IPS-20b (cell line): ENCODE data around the gene MRPS23.

Experiments
- H3K27ac ChIP-seq: one replicate; pipeline ENCODE4 v1.5.1; 2013; ENCODE audit warnings: low read length
- H3K27me3 ChIP-seq: 2 replicates; pipeline ENCODE4 v1.6.1; 2013; ENCODE audit warnings: mild to moderate bottlenecking, low read length, inconsistent platforms; ENCODE audit not compliant: insufficient read depth
- H3K36me3 ChIP-seq: 2 replicates; pipeline ENCODE4 v1.6.1; 2013; ENCODE audit warnings: low read depth, mild to moderate bottlenecking, inconsistent platforms, low read length, moderate library complexity; ENCODE audit not compliant: insufficient read depth
- H3K4me1 ChIP-seq: 2 replicates; pipeline ENCODE4 v1.6.1; 2013; ENCODE audit warnings: mild to moderate bottlenecking, control low read depth, inconsistent platforms, low read length, moderate library complexity; ENCODE audit not compliant: insufficient read depth
- H3K4me3 ChIP-seq: 2 replicates; pipeline ENCODE4 v1.5.1; 2013; ENCODE audit warnings: mild to moderate bottlenecking, low read length, inconsistent platforms
- H3K9ac ChIP-seq: 2 replicates; pipeline ENCODE4 v1.6.1; 2013; ENCODE audit warnings: low read depth, mild to moderate bottlenecking, inconsistent platforms, low read length, moderate library complexity
- H3K9me3 ChIP-seq: 2 replicates; pipeline ENCODE4 v1.6.1; 2013; ENCODE audit warnings: mild to moderate bottlenecking, low read depth, low read length, inconsistent platforms; ENCODE audit not compliant: insufficient read depth

Gene MRPS23

DNA sequence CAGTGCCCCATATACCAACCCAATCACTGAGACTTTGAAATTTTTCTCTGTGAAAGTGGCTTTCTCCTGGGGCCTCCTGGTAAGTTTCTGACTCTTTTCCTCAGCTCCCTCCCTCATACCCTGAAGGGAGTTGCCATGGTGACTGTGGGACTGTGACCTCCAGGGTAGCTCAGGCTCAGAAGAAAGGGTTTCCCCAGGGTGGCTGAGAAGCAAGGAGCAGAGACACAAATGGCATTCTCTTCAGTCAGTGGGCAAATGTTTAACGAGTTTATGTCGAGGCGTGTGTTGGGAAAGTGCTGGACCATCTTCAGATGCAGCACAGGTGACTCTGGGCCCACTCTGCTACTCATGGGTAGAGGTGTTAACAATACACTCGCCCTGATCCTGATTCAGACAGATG lies 46.8 kb downstream of the MRPS23 start:
- peak overlapping the region; percentile 5; the same call in 1 of the 2 replicates for H3K4me3 ChIP-seq
- H3K36me3 ChIP-seq, result no peaks in the 10 kb centered on the region
- H3K27ac ChIP-seq, result no peak overlapping the region
- H3K9ac ChIP-seq, result no peak overlapping the region
- peaks cover 5% of the 10 kb centered on the region; the same call in 1 of the 2 replicates for H3K9me3 ChIP-seq
- H3K4me1 ChIP-seq, result no peaks in the 10 kb centered on the region
- no peaks in the 10 kb centered on the region for H3K27me3 ChIP-seq

DNA sequence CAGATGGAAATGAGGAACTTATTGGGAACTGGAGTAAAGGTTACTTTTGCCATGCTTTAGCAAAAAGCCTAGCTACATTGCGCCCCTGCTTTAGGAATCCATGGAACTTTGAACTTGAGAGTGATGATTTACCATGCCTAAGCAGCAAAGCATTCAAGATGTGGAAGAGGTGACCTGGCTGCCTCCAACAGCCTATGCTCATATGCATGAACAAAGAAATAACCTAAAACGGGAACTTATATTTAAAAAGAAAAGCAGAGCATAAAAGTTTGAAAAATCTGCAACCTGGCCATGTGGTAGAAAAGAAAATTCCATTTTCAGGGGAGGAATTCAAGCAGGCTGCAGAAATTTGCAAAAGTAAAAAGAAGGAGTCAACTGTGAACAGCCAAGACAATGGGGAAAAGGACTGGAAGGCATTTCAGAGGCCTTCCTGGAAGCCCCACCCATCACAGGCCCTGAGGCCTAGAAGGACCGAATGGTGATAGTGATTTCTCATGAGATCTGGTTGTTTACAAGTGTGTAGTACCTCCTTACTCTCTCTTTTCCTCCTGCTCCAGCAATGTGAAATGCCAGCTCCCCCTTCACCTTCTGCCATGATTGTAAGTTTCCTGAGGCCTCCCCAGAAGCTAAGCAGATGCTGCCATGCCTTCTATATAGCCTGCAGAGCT lies 48.7 kb downstream of the MRPS23 start:
- Histone ChIP-seq H3K27me3 (no peaks in the 10 kb centered on the region), H3K27ac (no peak overlapping the region), H3K36me3 (no peaks in the 10 kb centered on the region), H3K4me3 (no peak overlapping the region), H3K4me1 (no peaks in the 10 kb centered on the region), H3K9me3 (peaks cover 5% of the 10 kb centered on the region; the same call in 1 of the 2 replicates), H3K9ac (no peak overlapping the region)

DNA sequence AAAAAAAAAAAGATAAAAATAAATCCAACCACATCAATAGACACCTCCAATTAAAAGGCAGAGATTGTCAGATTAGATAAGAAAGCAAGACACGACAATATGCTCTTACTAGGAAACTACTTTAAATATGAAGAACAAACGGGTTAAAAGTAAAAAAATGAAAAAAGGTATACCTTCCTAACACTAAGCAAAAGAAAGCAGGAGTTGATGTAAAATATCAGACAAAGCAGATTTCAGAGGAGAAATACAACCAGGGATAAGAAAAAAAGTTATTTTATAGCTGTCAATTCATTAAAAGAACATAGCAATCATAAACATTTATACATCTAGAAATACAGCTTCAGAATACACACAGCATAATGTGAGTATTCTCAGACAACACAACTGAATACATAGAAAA lies 55.0 kb downstream of the MRPS23 start:
- H3K9ac ChIP-seq, result no peak overlapping the region
- H3K36me3 ChIP-seq, result no peaks in the 10 kb centered on the region
- H3K4me1 ChIP-seq, result no peaks in the 10 kb centered on the region
- no peak overlapping the region for H3K4me3 ChIP-seq
- no peaks in the 10 kb centered on the region for H3K9me3 ChIP-seq
- no peak overlapping the region for H3K27ac ChIP-seq
- 0 out of 2 replicates have a peak, but pooled peaks cover 1% of the 10 kb centered on the region for H3K27me3 ChIP-seq

DNA sequence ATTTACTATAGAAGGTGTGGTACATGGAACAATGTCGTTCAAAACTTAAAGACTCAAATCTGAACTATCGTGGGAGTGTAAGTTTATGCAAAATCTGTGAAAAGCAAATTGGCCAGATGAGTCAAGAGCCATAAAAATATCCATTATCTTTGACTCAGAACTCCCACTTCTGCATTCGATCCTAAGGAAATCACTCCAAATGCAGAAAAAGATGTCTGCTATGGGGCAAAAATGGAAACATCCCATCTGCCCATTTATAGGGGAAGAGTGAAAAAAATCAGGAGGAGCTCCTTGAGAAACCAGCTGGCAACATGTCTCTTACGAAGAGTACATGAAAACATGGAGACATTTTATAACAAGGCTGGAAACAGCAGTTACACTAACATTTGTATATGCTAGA lies 61.1 kb downstream of the MRPS23 start:
- H3K27ac ChIP-seq, result no peak overlapping the region
- H3K9ac ChIP-seq, result no peak overlapping the region
- H3K27me3 ChIP-seq, result peaks cover 22% of the 10 kb centered on the region
- H3K36me3 ChIP-seq, result no peaks in the 10 kb centered on the region
- peaks cover 2% of the 10 kb centered on the region; the same call in 1 of the 2 replicates for H3K4me1 ChIP-seq
- H3K9me3 ChIP-seq, result no peaks in the 10 kb centered on the region
- no peak overlapping the region for H3K4me3 ChIP-seq

DNA sequence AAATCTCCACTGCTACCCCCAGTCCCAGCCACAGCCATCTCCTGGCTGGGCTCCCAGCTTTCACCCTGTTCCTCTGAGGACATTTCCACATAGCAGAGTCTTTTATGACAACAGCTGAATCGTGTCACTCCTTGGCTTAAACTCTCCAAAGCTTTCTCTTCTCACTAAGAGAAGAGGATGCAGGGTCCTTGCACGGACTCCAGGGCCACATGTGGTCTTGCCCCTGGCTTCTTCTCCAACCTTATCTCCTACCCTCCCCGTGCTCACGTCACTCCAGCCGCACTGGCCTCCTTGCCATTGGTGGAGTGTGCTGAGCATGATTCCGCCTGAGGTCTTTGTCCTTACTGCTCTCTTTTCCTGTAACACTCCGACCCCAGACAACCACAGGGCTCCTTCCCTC lies 64.8 kb downstream of the MRPS23 start:
- H3K27ac ChIP-seq, result no peak overlapping the region
- no peaks in the 10 kb centered on the region for H3K36me3 ChIP-seq
- H3K4me3 ChIP-seq, result no peak overlapping the region
- no peaks in the 10 kb centered on the region for H3K9me3 ChIP-seq
- peaks cover 33% of the 10 kb centered on the region for H3K27me3 ChIP-seq
- H3K4me1 ChIP-seq, result peaks cover 13% of the 10 kb centered on the region; the same call in 1 of the 2 replicates
- H3K9ac ChIP-seq, result no peak overlapping the region
